ENCODE data around the gene LIN52.

GRCh38 chr14:74161526-74162158, 76.9 kb downstream of the LIN52 start:
- TF ChIP-seq CTCF (IDR thresholded peaks at IDR 0.05; ENCODE audit: borderline replicate concordance, extremely low read depth, low read length, poor library complexity, severe bottlenecking) (no peak), EZH2 (IDR thresholded peaks at IDR 0.05; ENCODE audit: borderline replicate concordance, low read depth, low read length, severe bottlenecking) (no peak)

Data from DND-41 (cell line).